Prostate gland (tissue), 2 donors: ENCODE measurements around the gene ZNF329. TPM values are rescaled to one million over a fixed set of nuclear protein-coding genes. Genes with fewer than 3 reads are reported as not detected.

Experiments
- DNase-seq: peaks from one replicate; pipeline ENCODE4 v3.0.0-alpha.2; 2019; ENCODE audit warnings: low spot score
- H3K27ac ChIP-seq, 2 donors: fragments of 200-600 bp; sonication (generic); 2 replicates each; pipeline ENCODE4 v1.5.1; 2017 to 2019
- H3K27me3 ChIP-seq: fragments of 200-600 bp; sonication (generic); replicated peaks from 2 replicates; pipeline ENCODE4 v1.5.1; 2019; ENCODE audit not compliant: insufficient read depth
- H3K36me3 ChIP-seq, 2 donors: fragments of 200-600 bp; sonication (generic); 1 replicate in 1 of 2; 2 replicates in 1 of 2; pipeline versions ENCODE4 v1.5.1 to v1.8.1; 2017 to 2019
- H3K4me1 ChIP-seq: fragments of 200-600 bp; sonication (generic); replicated peaks from 2 replicates; pipeline ENCODE4 v1.5.1; 2019
- H3K4me3 ChIP-seq, 2 donors: fragments of 200-600 bp; sonication (generic); 2 replicates each; pipeline ENCODE4 v1.5.1; 2017 to 2019
- H3K9me3 ChIP-seq: fragments of 200-600 bp; sonication (generic); 2 replicates; pipeline ENCODE4 v1.5.1; 2017
- POLR2A ChIP-seq: fragments of 450-650 bp; IDR thresholded peaks from one replicate; pipeline ENCODE4 v1.6.1; 2016; ENCODE audit warnings: antibody characterized with exemption, mild to moderate bottlenecking
- POLR2AphosphoS5 ChIP-seq: sonication (generic); formaldehyde crosslinking; IDR thresholded peaks from one replicate; pipeline ENCODE4 v1.6.1; 2017; ENCODE audit warnings: antibody characterized with exemption
- WGBS: methylation state at CpG from one replicate; pipeline ENCODE4 v1.1.5; 2018; 5-methylcytosine and 5-hydroxymethylcytosine counted together
- intact Hi-C: fragments of 100-400 bp; cut with DNase I; formaldehyde crosslinking; loops from one replicate; pipeline ENCODE4 v1.14.2; 2022
- total RNA-seq, 2 donors: library from RNA; depleted of rRNA; stranded (reverse); fragments of >200 nt; gene quantifications; one replicate each; pipeline ENCODE4 v1.1.0, GENCODE V29; 2016
- TF ChIP-seq, protein P1 (sequence below), 4 experiments: fragments of 200-600 bp in 2 of 4; fragments of 450-650 bp in 2 of 4; sonication (generic) in 2 of 4; IDR thresholded peaks; 1 replicate in 3 of 4; 2 replicates in 1 of 4; pipeline ENCODE4 v1.5.1; 2016 to 2019; ENCODE audit warnings: antibody characterized with exemption in 4 of 4, mild to moderate bottlenecking in 2 of 4, moderate library complexity in 2 of 4

Gene ZNF329
- total RNA-seq, 2 donors from 2014 or later: 14.7 to 18.4 TPM

DNA sequence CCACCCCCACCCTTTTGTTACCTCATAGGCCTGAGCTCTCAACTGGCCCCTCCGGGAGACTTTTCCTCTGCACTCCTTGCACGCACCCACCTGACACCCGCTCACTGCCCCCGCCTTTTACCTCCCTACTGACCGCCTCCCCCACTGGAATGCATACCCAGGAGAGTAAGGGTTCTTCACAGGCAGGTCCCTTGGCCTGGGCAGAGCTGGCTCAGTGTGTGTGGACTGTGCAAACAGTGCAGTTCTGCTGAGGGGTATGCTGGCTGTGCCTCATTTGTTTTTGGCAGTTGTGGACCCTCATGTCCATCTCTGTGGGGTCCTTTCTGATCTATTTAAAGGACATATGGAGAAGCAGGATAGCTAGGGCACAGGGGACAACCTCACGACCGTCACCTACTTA is 57.5 kb downstream of the ZNF329 start:
- WGBS: 94% methylated on average over 7 of the region's 7 CpGs

DNA sequence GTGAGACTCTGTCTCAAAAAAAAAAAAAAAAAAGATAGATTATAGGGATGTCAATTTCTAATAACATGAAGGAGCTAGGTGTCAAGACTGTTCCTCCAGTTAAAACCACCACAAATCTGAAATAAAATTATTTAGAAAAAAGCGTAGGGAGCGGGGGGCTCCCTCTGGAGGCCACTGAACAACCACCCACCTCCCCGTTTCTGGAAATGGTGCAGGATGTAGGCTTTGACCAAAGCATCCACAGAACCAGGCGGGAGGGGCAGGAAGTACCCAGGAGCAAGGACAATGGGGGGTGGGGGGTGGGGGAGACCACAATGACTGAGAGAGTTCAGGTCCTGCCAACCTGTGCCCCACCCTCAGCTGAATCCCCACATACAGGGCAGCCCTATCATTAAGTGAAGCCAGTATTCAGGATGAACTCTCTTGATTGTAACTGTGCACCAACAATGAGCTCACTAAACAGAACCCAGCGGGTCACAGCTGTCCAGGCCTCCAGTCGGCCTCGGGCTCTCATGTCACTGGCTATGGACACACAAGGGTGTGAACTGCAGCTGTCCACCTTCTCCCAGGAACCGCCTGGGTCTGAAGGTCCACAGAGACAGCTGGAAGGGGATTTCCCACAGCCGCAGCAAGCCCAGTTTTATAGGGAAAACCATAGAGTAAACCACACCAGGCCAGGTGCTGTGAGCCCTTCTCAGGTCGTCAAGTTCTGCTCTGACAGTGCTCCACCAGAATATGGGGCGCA is 59.2 kb downstream of the ZNF329 start:
- intact Hi-C loops: no loop called here
- 87% methylated on average over 11 of the region's 11 CpGs for WGBS
- DNase-seq: no peak

More for the DNA sequence above, 57.5 kb downstream of the ZNF329 start:
- Histone ChIP-seq H3K4me3 (no peak overlapping the region), H3K27me3 (no peaks in the 10 kb centered on the region), H3K9me3 (no peaks in the 10 kb centered on the region), H3K4me1 (peaks cover 3% of the 10 kb centered on the region), H3K27ac (no peak overlapping the region), H3K36me3 (no peaks in the 10 kb centered on the region)
- intact Hi-C loops: no loop called here
- TF ChIP-seq POLR2A (no peak), POLR2AphosphoS5 (no peak)
- TF ChIP-seq, protein P1, sequence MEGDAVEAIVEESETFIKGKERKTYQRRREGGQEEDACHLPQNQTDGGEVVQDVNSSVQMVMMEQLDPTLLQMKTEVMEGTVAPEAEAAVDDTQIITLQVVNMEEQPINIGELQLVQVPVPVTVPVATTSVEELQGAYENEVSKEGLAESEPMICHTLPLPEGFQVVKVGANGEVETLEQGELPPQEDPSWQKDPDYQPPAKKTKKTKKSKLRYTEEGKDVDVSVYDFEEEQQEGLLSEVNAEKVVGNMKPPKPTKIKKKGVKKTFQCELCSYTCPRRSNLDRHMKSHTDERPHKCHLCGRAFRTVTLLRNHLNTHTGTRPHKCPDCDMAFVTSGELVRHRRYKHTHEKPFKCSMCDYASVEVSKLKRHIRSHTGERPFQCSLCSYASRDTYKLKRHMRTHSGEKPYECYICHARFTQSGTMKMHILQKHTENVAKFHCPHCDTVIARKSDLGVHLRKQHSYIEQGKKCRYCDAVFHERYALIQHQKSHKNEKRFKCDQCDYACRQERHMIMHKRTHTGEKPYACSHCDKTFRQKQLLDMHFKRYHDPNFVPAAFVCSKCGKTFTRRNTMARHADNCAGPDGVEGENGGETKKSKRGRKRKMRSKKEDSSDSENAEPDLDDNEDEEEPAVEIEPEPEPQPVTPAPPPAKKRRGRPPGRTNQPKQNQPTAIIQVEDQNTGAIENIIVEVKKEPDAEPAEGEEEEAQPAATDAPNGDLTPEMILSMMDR (IDR thresholded peaks at IDR 0.05): no peak
- no peak for DNase-seq

DNA sequence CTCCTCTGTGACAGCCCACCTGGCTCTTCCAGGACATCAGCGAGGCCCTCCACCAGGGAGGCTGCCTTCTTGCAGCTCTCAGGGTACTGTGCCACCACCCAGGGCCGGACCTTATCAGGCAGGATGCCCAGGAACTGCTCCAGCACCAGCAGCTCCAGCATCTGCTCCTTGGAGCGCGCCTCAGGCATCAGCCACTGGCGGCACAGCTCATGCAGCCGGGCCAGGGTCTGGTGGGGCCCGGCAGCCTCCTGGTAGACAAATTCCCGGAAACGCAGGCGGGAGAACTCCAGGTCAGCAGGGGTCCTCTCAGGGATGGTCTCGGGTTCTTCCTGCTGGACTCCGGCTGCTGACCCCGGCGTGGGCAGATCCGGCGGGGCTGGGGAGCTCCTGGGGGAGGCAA is 60.7 kb downstream of the ZNF329 start:
- 97% methylated on average over 16 of the region's 16 CpGs for WGBS
- intact Hi-C loops: no loop called here
- Histone ChIP-seq H3K4me1 (no peaks in the 10 kb centered on the region), H3K27me3 (no peaks in the 10 kb centered on the region), H3K27ac (no peak overlapping the region), H3K36me3 (peaks cover 7 to 24% of the 10 kb centered on the region in 2 donors), H3K4me3 (no peak overlapping the region), H3K9me3 (no peaks in the 10 kb centered on the region)
- TF ChIP-seq POLR2AphosphoS5 (no peak), POLR2A (no peak)
- TF ChIP-seq, protein P1 (IDR thresholded peaks at IDR 0.05): no peak
- no peak for DNase-seq

More for the DNA sequence above, 59.2 kb downstream of the ZNF329 start:
- H3K9me3 ChIP-seq: no peaks in the 10 kb centered on the region
- H3K36me3 ChIP-seq: peaks cover 0 to 9% of the 10 kb centered on the region in 2 donors
- TF ChIP-seq POLR2AphosphoS5: no peak
- TF ChIP-seq, protein P1 (IDR thresholded peaks at IDR 0.05): no peak
- H3K27ac ChIP-seq: no peak overlapping the region
- H3K4me3 ChIP-seq: no peak overlapping the region
- H3K27me3 ChIP-seq: no peaks in the 10 kb centered on the region
- H3K4me1 ChIP-seq: no peaks in the 10 kb centered on the region

DNA sequence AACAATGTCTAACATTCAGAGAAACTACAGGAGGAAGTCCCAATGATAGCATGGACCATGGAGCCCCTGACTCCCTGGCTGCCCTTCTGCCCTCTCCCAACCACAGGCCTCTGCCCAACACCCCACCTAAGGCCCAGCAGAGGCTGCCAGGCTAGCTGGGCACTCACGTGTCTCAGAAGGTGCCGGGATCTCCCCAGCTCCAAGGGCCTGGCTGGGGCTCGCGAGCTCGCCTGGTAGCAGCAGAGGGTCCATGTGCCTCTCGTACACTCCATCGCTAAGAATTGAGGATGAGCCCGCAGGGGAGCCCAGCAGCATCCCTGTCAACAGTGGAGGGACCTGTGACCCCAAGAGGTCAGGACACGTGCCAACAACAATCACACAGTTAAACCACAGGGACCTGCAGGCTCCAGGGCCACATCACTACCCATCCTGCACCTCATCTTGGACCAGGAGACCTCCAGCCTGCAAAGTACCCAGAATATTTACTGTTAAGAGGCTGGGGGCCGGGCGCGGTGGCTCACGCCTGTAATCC is 62.0 kb downstream of the ZNF329 start:
- Histone ChIP-seq H3K36me3 (peaks cover 16 to 34% of the 10 kb centered on the region in 2 donors), H3K27me3 (no peaks in the 10 kb centered on the region), H3K4me3 (no peak overlapping the region), H3K9me3 (no peaks in the 10 kb centered on the region), H3K27ac (no peak overlapping the region), H3K4me1 (no peaks in the 10 kb centered on the region)
- WGBS: 97% methylated on average over 13 of the region's 13 CpGs
- intact Hi-C loops: no loop called here
- no peak for TF ChIP-seq POLR2AphosphoS5
- TF ChIP-seq, protein P1 (IDR thresholded peaks at IDR 0.05): no peak
- TF ChIP-seq POLR2A: no peak
- no peak for DNase-seq
